ENCODE measurements around the gene CCDC87. TPM values are rescaled to one million over a fixed set of nuclear protein-coding genes. Genes with fewer than 3 reads are reported as not detected.

The CCDC87 gene
- total and polyA plus RNA-seq, 2 of the 8 experiments (the other 6 are each of a cell fraction or from before 2014, with no cell fraction given) = 0.32 to 0.99 TPM

- peaks cover 74 to 99% of the 10 kb centered on the region in 2 experiments for H3K79me2 ChIP-seq (ENCODE audit: control insufficient read depth in 1 of 2, insufficient read depth in 2 of 2, low read length in 2 of 2)
- no peak overlapping the region for H2BK20ac ChIP-seq (ENCODE audit: low read length)
- ChIA-PET CTCF (ENCODE audit: partially characterized antibody) (interaction anchor here (0.6 to 1.4 kb wide), 4 partner anchors 43 to 983 kb away, joined by 3 to 5 read pairs (median 4); no protein-coding TSS in a partner anchor), POLR2A (ENCODE audit: partially characterized antibody) (interaction anchor here (0.9 to 66.2 kb wide), 6 partner anchors 4 to 59 kb away, joined by 3 to 2165 read pairs (median 4); partner anchors contain the start of genes CCDC87, CCS, RBM14 and RBM4)
- H4K20me1 ChIP-seq (replicated peaks in 1 of 2; ENCODE audit: control insufficient read depth in 1 of 2, insufficient read depth in 2 of 2, low read length in 2 of 2) = peaks cover 62 to 65% of the 10 kb centered on the region in 2 experiments
- no peak overlapping the region for H2BK5ac ChIP-seq (ENCODE audit: low read depth, low read length)
- no peaks in the 10 kb centered on the region for H3K9me3 ChIP-seq (ENCODE audit: insufficient read depth in 2 of 2, low read depth in 1 of 2, low read length in 1 of 2)
- H4K91ac ChIP-seq (replicated peaks; ENCODE audit: insufficient read length, low read length) = no peak overlapping the region
- peaks cover 27% of the 10 kb centered on the region for H3K79me1 ChIP-seq (ENCODE audit: low read depth, low read length)
- H3K27ac ChIP-seq (ENCODE audit: low read depth, low read length) = no peak overlapping the region
- no peaks in the 10 kb centered on the region for H3K23me2 ChIP-seq (ENCODE audit: low read depth, low read length)
- H2BK15ac ChIP-seq (ENCODE audit: low read length) = no peak overlapping the region
- H3K27me3 ChIP-seq (replicated peaks in 1 of 4; ENCODE audit: control insufficient read depth in 3 of 4, extremely low read depth in 1 of 4, insufficient read depth in 3 of 4, low read length in 3 of 4) = no peaks in the 10 kb centered on the region
- H3K56ac ChIP-seq (replicated peaks; ENCODE audit: insufficient read length, low read depth, low read length) = no peak overlapping the region
- no peak overlapping the region for H3K9ac ChIP-seq (replicated peaks in 1 of 4; ENCODE audit: extremely low read depth in 1 of 4, low read depth in 3 of 4, low read length in 3 of 4)
- no peak overlapping the region for H3K4ac ChIP-seq (replicated peaks; ENCODE audit: insufficient read length, low read depth, low read length)
- H2AK5ac ChIP-seq (ENCODE audit: low read depth, low read length) = no peak overlapping the region
- no peak for FAIRE-seq
- no peak overlapping the region for H3K18ac ChIP-seq (ENCODE audit: extremely low read depth, low read length)
- no peak overlapping the region for H3K23ac ChIP-seq (ENCODE audit: insufficient read length)
- no peak overlapping the region for H3K14ac ChIP-seq (ENCODE audit: insufficient read length)
- H2BK12ac ChIP-seq (ENCODE audit: low read depth, low read length) = no peak overlapping the region
- no peak overlapping the region for H4K5ac ChIP-seq (ENCODE audit: insufficient read length, low read depth, low read length)
- 95% methylated on average over 16 of the region's 16 CpGs; no CpG with 5 or more reads in 1 of the 2 experiments for WGBS, 2 experiments (ENCODE audit: extremely low coverage in 1 of 2, insufficient coverage in 1 of 2, insufficient read length in 1 of 2, insufficient replicate concordance in 2 of 2, low coverage in 1 of 2, low lambda C conversion rate in 2 of 2, missing lambda C conversion rate in 1 of 2)
- no peak overlapping the region for H2AFZ ChIP-seq (ENCODE audit: low read length)
- no peak overlapping the region for H2BK120ac ChIP-seq (replicated peaks; ENCODE audit: low read depth, low read length)
- no peak overlapping the region for H3K4me2 ChIP-seq (ENCODE audit: insufficient read depth in 1 of 2, low read depth in 2 of 2, low read length in 2 of 2)
- no peak for DNase-seq (ENCODE audit: low read depth in 1 of 2, low spot score in 2 of 2)
- no peak overlapping the region for H3K4me3 ChIP-seq (ENCODE audit: extremely low read depth in 1 of 4, insufficient read depth in 2 of 4, low read depth in 3 of 4, low read length in 4 of 4)
- peaks cover 0 to 3% (median 2%) of the 10 kb centered on the region in 4 experiments; a peak in 3 of 7 replicates for H3K4me1 ChIP-seq (replicated peaks in 1 of 4; ENCODE audit: control insufficient read depth in 3 of 4, insufficient read depth in 4 of 4, low read length in 3 of 4)
- H4K8ac ChIP-seq (ENCODE audit: extremely low read depth, insufficient read depth, low read length) = peak overlapping the region; percentile 37; the same call in 1 of the 2 replicates
- peaks cover 44 to 87% (median 74%) of the 10 kb centered on the region in 4 experiments for H3K36me3 ChIP-seq (ENCODE audit: control insufficient read depth in 2 of 4, insufficient read depth in 4 of 4, low read length in 3 of 4)
- TF ChIP-seq CREB1 (IDR thresholded peaks at IDR 0.05) (no peak), BACH1 (IDR thresholded peaks at IDR 0.05; ENCODE audit: low read length) (no peak), EGR1 (IDR thresholded peaks at IDR 0.05; ENCODE audit: borderline replicate concordance, low read depth, low read length) (no peak), TBP (IDR thresholded peaks at IDR 0.05; ENCODE audit: low read depth, low read length) (no peak), SIRT6 (IDR thresholded peaks at IDR 0.05; ENCODE audit: low read length) (no peak), SUZ12 (IDR thresholded peaks at IDR 0.05; ENCODE audit: low read length) (no peak), E2F6 (IDR thresholded peaks at IDR 0.05) (no peak), GTF2F1 (IDR thresholded peaks at IDR 0.05; ENCODE audit: borderline replicate concordance, low read depth, low read length) (no peak), PHF8 (conservative IDR thresholded peaks at IDR 0.05; ENCODE audit: low read depth, low read length) (no peak), EP300 (IDR thresholded peaks at IDR 0.05; ENCODE audit: borderline replicate concordance in 1 of 2, low read depth in 2 of 2, low read length in 2 of 2) (no peak), EZH2 (IDR thresholded peaks at IDR 0.05; ENCODE audit: low read depth, low read length, severe bottlenecking) (no peak), HDAC2 (IDR thresholded peaks at IDR 0.05; ENCODE audit: borderline replicate concordance in 1 of 2, low read depth in 2 of 2, low read length in 2 of 2) (no peak), CTBP2 (IDR thresholded peaks at IDR 0.05; ENCODE audit: borderline replicate concordance, insufficient read depth, insufficient read length, low read length) (no peak)
These were observed 31.6 kb upstream of the CCDC87 start for GRCh38 chr11:66624450-66624849.
